GM15510 (cell line): ENCODE data around the gene COBL.

Source experiments
- POLR2A ChIP-seq: IDR thresholded peaks from 3 replicates; pipeline ENCODE4 v1.6.1; 2011; ENCODE audit warnings: borderline replicate concordance; ENCODE audit not compliant: insufficient read length; ENCODE audit errors: extremely low read depth

Gene COBL

GRCh38 chr7:51158742-51159445, 157.7 kb downstream of the COBL start:
- no peak for TF ChIP-seq POLR2A

GRCh38 chr7:51158211-51158610, 158.4 kb downstream of the COBL start:
- TF ChIP-seq POLR2A: no peak

- TF ChIP-seq POLR2A: no peak
Observed at GRCh38 chr7:51154201-51154600, 162.4 kb downstream of the COBL start.

- no peak for TF ChIP-seq POLR2A
Observed at GRCh38 chr7:51152706-51153200, 163.9 kb downstream of the COBL start.

- no peak for TF ChIP-seq POLR2A
Observed at GRCh38 chr7:51151455-51151854, 165.2 kb downstream of the COBL start.

GRCh38 chr7:51150193-51150592, 166.4 kb downstream of the COBL start:
- TF ChIP-seq POLR2A: no peak

GRCh38 chr7:51148216-51148615, 168.4 kb downstream of the COBL start:
- TF ChIP-seq POLR2A: no peak

GRCh38 chr7:51146816-51147586, 169.6 kb downstream of the COBL start:
- no peak for TF ChIP-seq POLR2A

GRCh38 chr7:51144178-51144577, 172.4 kb downstream of the COBL start:
- no peak for TF ChIP-seq POLR2A

- no peak for TF ChIP-seq POLR2A
Observed at GRCh38 chr7:51142741-51143385, 173.7 kb downstream of the COBL start.

GRCh38 chr7:51141451-51142003, 175.1 kb downstream of the COBL start:
- no peak for TF ChIP-seq POLR2A

GRCh38 chr7:51140199-51141164, 176.1 kb downstream of the COBL start:
- TF ChIP-seq POLR2A: no peak

GRCh38 chr7:51139796-51140195, 176.8 kb downstream of the COBL start:
- TF ChIP-seq POLR2A: no peak
